Endothelial cell of umbilical vein (primary cell): Measurements from ENCODE around the gene BEAN1.
"Not testable (repeated sequence)": the region's sequence is repeated elsewhere in the genome, so short reads cannot be mapped to it uniquely, and the experiment has no call there.

Experiments used
- EZH2 ChIP-seq: IDR thresholded peaks from 2 replicates; pipeline ENCODE4 v1.6.1; 2012; ENCODE audit warnings: borderline replicate concordance, low read depth, mild to moderate bottlenecking, moderate library complexity, low read length, inconsistent platforms; ENCODE audit not compliant: severe bottlenecking
- GATA2 ChIP-seq: IDR thresholded peaks from 2 replicates; pipeline ENCODE4 v1.7.0; 2011; ENCODE audit warnings: low read depth, mild to moderate bottlenecking, moderate library complexity, mixed read lengths, low read length; ENCODE audit not compliant: insufficient read length, insufficient read depth
- MYC ChIP-seq: IDR thresholded peaks from one replicate; pipeline ENCODE4 v1.6.1; 2011; ENCODE audit warnings: mild to moderate bottlenecking, low read depth, low read length
- POLR2A ChIP-seq: IDR thresholded peaks from 2 replicates; pipeline ENCODE4 v1.6.1; 2012; ENCODE audit warnings: low read depth, mild to moderate bottlenecking, control low read depth, low read length
- POLR2AphosphoS5 ChIP-seq: IDR thresholded peaks from 2 replicates; pipeline ENCODE4 v1.6.1; 2012; ENCODE audit warnings: low read depth, mild to moderate bottlenecking, control low read depth, low read length, moderate library complexity; ENCODE audit not compliant: insufficient read depth
- TF ChIP-seq, protein P1 (sequence below), 2 donors: IDR thresholded peaks; 1 replicate in 1 of 2; 2 replicates in 1 of 2; pipeline ENCODE4 v1.5.1; 2011; ENCODE audit warnings: low read length in 2 of 2, mild to moderate bottlenecking in 2 of 2, moderate library complexity in 2 of 2, control low read depth in 1 of 2, inconsistent platforms in 1 of 2, low read depth in 1 of 2; ENCODE audit not compliant: insufficient read depth in 1 of 2; ENCODE audit errors: extremely low read depth in 1 of 2
- TF ChIP-seq, protein P2 (sequence below): IDR thresholded peaks from 2 replicates; pipeline ENCODE4 v1.6.1; 2011; ENCODE audit not compliant: insufficient read depth, insufficient read length

DNA sequence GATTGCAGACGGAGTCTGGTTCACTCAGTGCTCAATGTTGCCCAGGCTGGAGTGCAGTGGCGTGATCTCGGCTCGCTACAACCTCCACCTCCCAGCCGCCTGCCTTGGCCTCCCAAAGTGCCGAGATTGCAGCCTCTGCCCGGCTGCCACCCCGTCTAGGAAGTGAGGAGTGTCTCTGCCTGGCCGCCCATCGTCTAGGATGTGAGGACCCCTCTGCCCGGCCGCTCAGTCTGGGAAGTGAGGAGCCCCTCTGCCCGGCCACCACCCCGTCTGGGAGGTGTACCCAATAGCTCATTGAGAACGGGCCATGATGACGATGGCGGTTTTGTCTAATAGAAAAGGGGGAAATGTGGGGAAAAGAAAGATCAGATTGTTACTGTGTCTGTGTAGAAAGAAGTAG, 87.3 kb downstream of the BEAN1 start:
- TF ChIP-seq, protein P1, sequence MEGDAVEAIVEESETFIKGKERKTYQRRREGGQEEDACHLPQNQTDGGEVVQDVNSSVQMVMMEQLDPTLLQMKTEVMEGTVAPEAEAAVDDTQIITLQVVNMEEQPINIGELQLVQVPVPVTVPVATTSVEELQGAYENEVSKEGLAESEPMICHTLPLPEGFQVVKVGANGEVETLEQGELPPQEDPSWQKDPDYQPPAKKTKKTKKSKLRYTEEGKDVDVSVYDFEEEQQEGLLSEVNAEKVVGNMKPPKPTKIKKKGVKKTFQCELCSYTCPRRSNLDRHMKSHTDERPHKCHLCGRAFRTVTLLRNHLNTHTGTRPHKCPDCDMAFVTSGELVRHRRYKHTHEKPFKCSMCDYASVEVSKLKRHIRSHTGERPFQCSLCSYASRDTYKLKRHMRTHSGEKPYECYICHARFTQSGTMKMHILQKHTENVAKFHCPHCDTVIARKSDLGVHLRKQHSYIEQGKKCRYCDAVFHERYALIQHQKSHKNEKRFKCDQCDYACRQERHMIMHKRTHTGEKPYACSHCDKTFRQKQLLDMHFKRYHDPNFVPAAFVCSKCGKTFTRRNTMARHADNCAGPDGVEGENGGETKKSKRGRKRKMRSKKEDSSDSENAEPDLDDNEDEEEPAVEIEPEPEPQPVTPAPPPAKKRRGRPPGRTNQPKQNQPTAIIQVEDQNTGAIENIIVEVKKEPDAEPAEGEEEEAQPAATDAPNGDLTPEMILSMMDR (IDR thresholded peaks at IDR 0.05; ENCODE audit: extremely low read depth in 1 of 2, insufficient read depth in 1 of 2, low read depth in 1 of 2, low read length in 2 of 2), result not testable (repeated sequence)
- not testable (repeated sequence) for TF ChIP-seq POLR2AphosphoS5, POLR2A, GATA2, EZH2, MYC
- TF ChIP-seq, protein P2, sequence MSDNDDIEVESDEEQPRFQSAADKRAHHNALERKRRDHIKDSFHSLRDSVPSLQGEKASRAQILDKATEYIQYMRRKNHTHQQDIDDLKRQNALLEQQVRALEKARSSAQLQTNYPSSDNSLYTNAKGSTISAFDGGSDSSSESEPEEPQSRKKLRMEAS, result not testable (repeated sequence)
